NCI-H1930 (cell line): Measurements from ENCODE around the gene KIF3A.

ENCODE experiments used
- DNase-seq, 2 experiments: peaks; one replicate each; lab custom pipeline; 2025; lab: John Stamatoyannopoulos, UW

KIF3A gene

DNA sequence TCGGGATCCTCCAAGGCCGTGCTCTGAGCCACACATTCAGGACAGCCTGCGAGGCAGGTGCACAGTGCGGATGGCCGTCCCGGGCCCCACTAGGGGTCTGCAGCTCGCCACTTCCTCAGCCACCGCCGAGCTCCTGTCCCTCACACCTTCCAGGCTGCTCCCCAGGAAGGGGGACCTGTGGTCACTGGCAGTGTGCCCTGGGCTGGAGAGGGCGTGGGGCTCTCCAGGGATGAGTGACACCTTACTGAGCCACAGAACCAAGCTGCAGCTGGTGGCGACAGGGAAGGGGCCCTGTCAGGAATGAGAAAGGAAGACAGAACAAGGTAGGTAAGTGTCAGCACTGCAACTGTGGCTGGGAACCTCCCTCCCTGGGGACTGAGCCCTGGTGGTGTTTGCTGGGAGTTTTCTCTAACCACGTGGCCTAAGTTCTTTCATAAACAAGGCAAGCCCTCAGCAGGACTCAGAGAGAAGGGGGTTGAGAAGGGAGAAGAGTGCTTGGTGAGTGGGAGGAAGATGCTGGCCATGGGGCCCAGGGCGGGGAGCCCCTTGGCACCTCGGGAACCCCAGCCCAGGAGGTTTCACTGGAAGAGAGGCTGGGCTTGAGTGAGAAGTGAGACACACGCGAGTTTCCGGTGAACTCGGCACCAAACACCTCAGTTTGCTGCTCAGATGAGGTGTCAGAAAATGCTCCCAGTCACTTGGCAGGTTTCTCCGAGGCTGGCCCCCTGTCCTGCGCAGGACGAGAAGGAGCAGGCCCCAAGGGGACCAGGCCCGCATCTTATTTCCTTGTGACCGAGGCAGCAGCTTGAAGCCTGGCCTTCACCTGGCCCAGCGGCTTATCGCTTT is 74.2 kb downstream of the KIF3A start:
- DNase-seq, result no peak

DNA sequence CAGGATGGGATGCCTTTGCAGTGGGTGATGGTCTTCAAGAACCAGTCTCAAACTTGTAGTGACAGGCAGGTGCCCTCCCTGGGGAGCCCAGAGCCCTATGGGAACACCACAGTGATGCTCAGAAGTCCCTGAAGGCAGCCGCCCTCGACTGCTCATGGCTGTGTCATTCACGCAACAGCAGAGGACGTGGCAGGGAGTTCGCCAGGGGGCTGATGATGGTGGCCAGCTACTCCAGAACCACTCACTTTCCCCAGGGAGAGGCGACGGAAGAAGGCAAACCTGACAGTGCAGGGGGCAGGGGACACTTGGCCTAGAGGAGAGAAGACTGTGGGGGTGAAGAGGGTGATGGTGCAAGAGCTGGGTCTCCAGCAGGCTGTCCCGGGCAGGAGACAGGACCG is 75.3 kb downstream of the KIF3A start:
- DNase-seq, result no peak

DNA sequence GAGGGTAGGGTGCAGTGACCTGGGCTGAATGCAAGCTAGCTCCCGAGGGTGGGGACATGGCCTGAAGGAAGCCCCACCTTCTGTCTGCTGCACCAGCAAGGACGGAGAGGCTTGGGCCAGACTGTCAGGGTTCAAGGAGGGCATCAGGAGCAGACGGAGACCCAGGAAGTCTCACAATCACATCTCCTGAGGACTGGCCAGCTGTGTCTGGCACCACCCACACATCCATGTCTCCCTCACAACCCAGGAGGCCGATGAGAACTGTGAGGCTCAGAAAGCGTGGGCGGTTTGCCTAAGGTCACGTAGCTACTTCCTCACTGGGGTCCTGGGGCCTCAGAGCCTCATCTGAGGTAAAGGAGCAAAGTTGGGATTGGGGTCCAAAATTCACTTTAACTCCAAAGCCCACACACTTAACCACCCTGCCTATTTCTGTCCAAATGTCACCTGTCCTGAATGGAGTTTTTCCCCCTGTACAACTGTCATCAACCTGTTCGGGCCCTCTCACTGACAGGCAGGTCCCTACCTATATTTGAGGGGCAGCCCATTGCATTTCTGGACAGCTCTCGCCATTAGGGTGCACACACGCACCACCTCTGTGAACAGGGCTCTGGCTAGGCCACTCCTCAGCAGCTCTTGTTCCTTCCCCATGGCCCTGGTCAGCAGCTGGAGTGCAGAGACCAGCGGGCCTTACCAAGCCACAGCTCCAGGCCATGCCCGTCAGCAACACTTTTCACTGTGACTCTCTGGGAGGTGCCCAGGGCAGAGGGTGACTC is 75.9 kb downstream of the KIF3A start:
- DNase-seq, result no peak

DNA sequence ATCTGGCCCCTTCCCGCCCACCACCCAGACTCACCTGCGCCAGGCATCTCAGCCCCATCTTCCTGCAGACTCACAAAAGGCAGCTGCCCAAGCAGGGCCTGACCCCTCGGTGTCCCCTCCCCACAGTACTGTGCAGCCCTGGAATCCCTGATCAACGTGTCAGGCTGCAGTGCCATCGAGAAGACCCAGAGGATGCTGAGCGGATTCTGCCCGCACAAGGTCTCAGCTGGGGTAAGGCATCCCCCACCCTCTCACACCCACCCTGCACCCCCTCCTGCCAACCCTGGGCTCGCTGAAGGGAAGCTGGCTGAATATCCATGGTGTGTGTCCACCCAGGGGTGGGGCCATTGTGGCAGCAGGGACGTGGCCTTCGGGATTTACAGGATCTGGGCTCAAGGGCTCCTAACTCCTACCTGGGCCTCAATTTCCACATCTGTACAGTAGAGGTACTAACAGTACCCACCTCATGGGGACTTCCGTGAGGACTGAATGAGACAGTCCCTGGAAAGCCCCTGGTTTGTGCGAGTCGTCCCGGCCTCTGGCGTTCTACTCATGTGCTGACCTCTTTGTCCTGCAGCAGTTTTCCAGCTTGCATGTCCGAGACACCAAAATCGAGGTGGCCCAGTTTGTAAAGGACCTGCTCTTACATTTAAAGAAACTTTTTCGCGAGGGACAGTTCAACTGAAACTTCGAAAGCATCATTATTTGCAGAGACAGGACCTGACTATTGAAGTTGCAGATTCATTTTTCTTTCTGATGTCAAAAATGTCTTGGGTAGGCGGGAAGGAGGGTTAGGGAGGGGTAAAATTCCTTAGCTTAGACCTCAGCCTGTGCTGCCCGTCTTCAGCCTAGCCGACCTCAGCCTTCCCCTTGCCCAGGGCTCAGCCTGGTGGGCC is 77.5 kb downstream of the KIF3A start:
- no peak for DNase-seq

DNA sequence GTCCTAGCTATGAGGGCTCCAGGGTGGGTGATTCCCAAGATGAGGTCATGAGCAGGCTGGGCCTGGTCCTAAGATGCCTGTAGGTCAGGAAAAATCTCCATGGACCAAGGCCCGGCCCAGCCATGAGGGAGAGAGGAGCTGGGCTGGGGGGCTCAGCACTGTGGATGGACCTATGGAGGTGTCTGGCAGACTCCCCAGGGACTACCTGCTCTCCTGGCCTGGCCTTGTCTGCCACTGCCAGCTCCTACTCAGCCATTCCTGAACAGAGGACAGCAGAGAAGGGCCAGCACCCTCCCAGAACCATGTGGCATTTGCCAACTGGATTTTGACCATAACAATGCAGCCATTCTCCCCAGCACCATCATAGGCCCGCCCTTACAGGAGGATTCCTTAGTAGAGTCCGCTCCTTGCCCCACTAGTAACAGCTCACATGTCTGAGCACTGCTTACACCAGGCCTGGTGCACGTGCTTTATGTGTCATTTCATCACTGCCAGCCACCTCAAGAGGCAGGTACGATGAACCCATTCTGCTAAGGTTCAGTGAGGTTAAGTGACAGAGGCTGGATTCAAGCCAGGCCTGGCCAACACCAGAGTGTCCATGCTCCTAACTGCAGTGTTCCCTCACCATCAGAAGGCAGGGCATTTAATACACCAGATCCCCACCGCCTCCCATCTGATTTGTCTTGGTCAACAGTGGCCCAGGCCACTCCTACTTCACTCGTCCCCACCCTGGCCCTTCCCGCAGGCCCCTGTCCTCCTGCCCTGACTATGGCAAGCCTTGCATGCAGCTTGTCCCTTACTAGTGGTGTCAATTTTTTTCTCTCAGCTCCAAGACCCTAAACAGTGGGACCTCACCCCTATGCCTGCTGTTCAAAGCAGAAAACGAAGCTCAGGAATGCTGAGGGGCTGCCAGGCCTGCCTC is 78.7 kb downstream of the KIF3A start:
- no peak for DNase-seq

DNA sequence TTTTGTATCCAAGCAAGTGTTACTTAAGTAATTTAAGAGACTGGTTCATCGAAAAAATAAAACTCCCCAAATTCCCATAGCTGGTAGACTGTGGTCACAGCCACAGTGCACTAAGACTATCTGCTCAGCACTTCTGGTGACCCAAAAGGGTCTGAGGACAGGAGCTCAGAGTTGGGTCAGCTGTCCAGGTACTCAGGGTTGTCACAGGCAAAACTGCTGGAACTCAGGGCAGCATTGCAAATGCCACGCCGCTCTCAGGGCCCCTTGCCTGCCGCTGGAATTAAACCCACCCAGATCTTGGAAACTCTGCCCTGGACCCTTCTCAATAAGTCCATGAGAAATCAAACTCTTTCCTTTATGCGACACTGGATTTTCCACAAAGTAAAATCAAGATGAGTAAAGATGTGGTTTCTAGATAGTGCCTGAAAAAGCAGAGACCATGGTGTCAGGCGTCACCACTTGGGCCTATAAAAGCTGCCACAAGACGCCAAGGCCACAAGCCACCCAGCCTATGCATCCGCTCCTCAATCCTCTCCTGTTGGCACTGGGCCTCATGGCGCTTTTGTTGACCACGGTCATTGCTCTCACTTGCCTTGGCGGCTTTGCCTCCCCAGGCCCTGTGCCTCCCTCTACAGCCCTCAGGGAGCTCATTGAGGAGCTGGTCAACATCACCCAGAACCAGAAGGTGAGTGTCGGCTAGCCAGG is 79.5 kb downstream of the KIF3A start, which contains the start of gene IL13:
IL13 (plus strand) TSS at position 498 of the 705 bp plus-strand sequence; CDS start at position 512, 14 bp downstream.
- DNase-seq, result no peak

DNA sequence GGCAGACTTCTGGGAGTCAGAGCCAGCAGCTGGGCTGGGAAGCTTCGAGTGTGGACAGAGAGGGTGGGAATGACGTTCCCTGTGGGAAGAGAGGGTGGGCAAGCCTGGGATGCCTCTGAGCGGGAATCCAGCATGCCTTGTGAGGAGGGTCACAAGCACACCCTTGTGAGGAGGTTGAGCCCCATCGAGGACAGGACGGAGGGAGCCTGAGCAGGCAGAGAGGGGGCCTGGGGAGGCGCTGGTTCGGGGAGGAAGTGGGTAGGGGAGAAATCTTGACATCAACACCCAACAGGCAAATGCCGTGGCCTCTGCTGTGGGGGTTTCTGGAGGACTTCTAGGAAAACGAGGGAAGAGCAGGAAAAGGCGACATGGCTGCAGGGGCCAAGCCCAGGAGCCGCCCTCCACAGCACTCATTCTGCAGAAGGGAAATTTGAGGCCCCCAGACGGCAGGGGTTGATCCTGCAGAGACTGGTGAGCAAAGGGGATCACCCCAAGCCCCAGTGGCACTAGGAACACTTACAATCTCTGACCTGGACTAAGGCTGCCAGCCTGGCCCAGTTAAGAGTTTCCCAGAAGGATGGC is 80.5 kb downstream of the KIF3A start:
- no peak for DNase-seq

DNA sequence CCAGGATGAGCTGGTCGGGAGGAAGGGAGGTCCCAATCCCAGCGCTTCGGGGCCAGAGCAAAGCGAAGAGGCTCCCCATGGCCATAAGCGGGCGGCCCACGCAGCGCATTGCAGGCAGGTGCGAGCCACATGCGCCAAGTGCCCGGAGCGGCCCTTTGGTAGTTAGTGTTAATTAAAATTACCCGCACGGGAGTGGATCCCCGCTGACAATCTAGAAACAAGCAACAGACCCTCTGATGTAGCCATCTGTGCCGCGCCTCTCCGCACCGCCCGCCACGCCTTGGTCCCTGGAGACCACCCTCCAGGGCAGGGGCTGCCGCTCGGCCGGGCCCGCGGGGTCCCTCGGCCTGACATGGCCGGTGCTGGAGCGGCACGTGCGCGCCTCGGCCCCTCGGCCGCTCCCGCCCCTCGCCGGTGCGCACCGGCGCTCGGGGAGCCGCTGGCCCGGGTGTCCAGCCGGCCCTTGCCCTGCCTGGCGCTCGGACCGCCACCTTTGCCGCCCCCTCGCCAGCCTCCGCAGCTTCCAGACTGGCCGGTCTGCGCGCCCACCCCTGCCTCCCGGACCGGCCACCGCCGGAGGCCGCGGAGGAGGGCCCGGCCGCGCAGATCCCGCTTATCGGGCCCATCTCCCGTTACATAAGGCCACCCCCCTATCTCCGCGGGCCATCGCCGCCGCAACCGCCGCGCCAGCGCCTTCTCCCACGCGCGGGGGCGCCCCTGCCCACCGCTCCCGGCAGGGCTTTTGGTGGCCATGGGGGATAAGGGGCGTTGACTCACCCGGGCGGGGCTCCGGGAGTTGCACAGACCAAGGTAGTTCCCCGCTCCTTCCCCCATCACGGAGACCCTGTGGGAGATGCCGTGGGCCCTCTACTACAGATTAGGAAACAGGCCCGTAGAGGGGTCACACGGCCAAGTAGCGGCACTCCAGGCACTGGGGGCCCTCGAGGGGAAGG is 81.2 kb downstream of the KIF3A start:
- peak in 1 of 2 experiments; percentile 3 for DNase-seq

DNA sequence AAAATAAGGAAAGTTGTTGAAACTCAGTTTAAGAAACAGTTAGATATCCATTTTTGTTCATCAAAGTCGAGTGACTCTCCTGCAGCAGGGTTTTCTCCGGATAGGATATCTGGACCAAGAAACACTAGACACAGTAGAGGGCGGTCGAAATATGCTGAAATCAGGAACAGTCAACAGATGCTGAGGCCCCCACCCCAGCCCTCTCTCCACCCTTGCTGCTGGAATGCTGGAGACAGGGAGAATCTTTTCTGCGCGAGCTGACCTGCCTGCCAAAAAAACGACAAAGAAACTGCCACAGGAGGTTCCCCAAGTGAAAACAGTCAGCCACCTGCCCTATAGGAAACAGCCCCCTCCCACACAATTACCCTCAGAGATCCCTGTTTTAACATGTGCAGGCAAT is 83.6 kb downstream of the KIF3A start:
- no peak for DNase-seq

DNA sequence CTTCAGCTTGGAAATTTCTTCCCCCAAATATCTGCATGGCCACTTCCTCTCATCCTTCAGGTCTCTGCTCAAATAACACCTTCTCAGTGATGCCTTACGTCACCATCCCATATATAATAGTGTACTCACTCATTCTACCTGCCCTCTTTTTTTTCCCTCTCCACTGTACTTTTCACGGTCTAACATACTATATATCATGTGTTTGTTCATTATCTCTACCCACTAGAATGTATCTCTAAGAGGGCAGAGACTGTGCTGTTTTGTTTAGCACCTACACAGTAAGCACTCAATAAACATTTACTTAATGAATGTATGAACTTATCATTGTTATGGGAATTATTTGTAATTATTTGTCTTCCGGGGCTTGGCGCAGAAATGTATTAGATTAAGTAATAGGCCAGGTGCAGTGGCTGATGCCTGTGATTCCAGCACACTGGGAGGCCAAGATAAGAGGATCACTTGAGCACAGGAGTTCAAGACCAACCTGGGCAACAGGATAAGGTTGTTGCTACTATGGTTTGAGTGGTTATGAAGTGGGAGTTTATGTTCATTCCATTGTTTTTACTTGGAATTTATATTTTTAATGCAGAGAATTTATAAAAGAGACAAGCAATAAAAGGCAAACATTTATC is 85.4 kb downstream of the KIF3A start:
- DNase-seq, result no peak

DNA sequence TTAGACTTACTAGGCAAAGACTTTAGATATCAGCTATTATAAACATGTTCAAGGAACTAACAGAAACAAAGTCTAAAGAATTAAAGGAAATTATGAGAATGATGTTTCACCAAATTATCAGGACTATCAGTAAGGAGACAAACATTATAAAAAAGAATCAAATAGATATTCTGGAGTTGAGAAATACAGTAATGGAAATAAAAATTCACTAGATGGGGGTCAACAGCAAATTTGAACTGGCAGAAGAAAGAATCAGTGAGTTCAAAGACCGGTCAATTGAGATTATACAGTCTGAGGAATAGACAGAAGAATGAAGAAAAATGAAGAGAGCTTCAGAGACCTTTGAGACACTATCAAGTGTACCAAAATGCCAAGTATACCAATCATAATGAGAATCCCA is 89.0 kb downstream of the KIF3A start:
- DNase-seq, result no peak

DNA sequence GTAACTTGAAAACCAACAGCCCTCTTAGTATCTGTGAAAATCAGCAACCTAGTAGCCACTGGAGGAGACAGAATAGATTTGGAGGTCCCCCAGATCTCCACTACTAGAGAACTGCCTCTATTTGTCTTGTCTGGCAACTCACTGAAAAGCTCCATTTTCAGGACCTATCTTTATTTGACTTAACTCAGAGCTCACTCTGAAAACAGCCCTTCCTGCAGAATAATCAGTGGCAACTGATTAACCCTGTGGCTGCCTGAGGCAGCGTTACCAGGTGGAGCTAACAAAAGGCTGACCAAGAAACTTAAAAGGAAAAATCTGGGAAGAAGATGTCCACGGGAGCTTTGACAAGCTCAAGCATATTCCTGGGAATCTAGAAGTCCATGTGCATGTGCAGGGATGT is 89.9 kb downstream of the KIF3A start:
- DNase-seq, result no peak

DNA sequence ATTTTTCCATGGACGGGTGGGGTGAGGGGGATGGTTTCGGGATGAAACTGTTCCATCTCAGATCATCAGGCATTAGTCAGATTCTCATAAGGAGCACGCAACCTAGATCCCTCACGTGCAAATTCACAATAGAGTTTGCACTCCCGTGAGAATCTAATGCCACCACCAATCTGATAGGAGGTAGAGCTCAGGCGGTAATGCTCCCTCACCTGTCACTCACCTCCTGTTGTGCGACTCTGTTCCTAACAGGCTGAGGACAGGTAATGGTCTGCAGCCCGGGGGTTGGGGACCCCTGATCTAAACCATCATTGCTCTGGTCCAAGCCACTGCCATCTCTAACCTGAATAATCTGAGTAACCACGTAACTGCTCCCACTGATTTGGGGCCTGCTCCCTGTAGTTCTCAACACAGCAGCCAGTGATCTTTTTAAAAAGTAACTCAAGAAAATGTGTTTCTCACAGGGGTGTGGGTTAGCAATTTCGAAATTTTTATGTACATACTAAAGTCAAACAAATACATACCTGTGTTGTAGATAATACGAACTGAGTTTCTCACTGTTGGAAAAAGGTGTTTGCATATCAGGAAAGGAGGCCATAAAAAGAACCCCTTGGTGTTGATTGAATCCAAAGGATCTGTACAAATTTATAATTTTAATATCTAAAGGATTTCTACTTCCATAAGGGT is 90.6 kb downstream of the KIF3A start:
- DNase-seq, result no peak

DNA sequence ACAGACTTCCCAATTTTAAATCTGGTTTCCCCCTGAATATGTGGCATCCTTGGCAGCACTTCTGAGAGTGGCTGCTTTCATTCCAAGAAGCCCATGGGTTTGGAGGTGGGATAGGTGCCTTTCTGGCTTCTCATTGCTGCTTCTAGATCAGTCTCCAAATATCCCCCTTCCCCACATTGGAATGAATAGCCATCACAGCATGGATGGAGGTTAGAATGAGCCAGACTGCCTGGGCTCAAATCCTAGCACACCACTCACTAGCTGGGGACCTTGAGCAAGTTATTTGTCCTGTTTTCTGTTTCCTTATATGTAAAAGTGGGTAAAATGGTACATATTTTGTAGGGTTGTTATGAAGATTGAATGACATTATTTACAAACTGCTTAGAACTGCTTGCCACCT is 93.2 kb downstream of the KIF3A start:
- no peak for DNase-seq
